ENCODE data around the gene OR8D2. TPM values are rescaled to one million over a fixed set of nuclear protein-coding genes. Genes with fewer than 3 reads are reported as not detected.

The OR8D2 gene
- polyA plus RNA-seq, 1 donor from 2014 or later: not detected

DNA sequence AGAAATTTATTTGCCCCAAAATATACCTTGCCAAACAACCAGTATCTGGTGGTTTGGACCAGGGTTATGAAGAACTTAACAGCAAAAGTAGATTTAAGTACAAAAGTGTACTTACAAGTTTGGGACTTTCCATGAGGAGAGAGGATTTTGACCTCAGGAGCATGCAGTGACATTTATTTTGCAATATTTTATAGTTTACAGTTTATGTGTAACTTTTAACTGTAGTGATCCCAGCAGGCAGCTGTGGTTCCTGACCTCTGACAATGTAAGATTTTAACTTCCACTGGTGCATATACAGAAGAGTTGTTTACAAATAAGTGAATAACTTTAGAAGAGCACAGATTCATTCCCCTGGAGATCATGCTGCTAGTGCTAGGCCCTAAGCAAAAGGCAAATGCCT lies 12.9 kb downstream of the OR8D2 start:
- no peaks in the 10 kb centered on the region for H3K36me3 ChIP-seq (ENCODE audit: insufficient read depth, low read length)
- H3K27ac ChIP-seq (ENCODE audit: low read length): no peak overlapping the region
- no peaks in the 10 kb centered on the region for H3K9me3 ChIP-seq (ENCODE audit: low read length)
- no peaks in the 10 kb centered on the region for H3K9me2 ChIP-seq (ENCODE audit: insufficient read depth, low read length)
- no peaks in the 10 kb centered on the region for H3K79me2 ChIP-seq (replicated peaks; ENCODE audit: insufficient read depth, low read length)
- H3K4me3 ChIP-seq (ENCODE audit: low read length): no peak overlapping the region
- no peak overlapping the region for H2AFZ ChIP-seq (ENCODE audit: low read depth, low read length)
- no peak overlapping the region for H3K4me2 ChIP-seq (ENCODE audit: low read length)
- H4K20me1 ChIP-seq (ENCODE audit: insufficient read depth): no peaks in the 10 kb centered on the region
- no peaks in the 10 kb centered on the region for H3K27me3 ChIP-seq (ENCODE audit: insufficient read depth, low read depth, low read length)
- no peak for TF ChIP-seq MXI1 (conservative IDR thresholded peaks at IDR 0.05; ENCODE audit: poor library complexity, severe bottlenecking)
- TF ChIP-seq, protein P1, sequence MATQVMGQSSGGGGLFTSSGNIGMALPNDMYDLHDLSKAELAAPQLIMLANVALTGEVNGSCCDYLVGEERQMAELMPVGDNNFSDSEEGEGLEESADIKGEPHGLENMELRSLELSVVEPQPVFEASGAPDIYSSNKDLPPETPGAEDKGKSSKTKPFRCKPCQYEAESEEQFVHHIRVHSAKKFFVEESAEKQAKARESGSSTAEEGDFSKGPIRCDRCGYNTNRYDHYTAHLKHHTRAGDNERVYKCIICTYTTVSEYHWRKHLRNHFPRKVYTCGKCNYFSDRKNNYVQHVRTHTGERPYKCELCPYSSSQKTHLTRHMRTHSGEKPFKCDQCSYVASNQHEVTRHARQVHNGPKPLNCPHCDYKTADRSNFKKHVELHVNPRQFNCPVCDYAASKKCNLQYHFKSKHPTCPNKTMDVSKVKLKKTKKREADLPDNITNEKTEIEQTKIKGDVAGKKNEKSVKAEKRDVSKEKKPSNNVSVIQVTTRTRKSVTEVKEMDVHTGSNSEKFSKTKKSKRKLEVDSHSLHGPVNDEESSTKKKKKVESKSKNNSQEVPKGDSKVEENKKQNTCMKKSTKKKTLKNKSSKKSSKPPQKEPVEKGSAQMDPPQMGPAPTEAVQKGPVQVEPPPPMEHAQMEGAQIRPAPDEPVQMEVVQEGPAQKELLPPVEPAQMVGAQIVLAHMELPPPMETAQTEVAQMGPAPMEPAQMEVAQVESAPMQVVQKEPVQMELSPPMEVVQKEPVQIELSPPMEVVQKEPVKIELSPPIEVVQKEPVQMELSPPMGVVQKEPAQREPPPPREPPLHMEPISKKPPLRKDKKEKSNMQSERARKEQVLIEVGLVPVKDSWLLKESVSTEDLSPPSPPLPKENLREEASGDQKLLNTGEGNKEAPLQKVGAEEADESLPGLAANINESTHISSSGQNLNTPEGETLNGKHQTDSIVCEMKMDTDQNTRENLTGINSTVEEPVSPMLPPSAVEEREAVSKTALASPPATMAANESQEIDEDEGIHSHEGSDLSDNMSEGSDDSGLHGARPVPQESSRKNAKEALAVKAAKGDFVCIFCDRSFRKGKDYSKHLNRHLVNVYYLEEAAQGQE (IDR thresholded peaks at IDR 0.05; ENCODE audit: borderline replicate concordance): no peak
- no peak for TF ChIP-seq SMC3 (conservative IDR thresholded peaks at IDR 0.05; ENCODE audit: poor library complexity)
- no peak for TF ChIP-seq EZH2 (IDR thresholded peaks at IDR 0.05; ENCODE audit: borderline replicate concordance, insufficient read depth, low read length, poor library complexity, severe bottlenecking)
- TF ChIP-seq, protein P2, sequence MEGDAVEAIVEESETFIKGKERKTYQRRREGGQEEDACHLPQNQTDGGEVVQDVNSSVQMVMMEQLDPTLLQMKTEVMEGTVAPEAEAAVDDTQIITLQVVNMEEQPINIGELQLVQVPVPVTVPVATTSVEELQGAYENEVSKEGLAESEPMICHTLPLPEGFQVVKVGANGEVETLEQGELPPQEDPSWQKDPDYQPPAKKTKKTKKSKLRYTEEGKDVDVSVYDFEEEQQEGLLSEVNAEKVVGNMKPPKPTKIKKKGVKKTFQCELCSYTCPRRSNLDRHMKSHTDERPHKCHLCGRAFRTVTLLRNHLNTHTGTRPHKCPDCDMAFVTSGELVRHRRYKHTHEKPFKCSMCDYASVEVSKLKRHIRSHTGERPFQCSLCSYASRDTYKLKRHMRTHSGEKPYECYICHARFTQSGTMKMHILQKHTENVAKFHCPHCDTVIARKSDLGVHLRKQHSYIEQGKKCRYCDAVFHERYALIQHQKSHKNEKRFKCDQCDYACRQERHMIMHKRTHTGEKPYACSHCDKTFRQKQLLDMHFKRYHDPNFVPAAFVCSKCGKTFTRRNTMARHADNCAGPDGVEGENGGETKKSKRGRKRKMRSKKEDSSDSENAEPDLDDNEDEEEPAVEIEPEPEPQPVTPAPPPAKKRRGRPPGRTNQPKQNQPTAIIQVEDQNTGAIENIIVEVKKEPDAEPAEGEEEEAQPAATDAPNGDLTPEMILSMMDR (IDR thresholded peaks at IDR 0.05; ENCODE audit: poor library complexity, severe bottlenecking): no peak
- TF ChIP-seq EP300 (conservative IDR thresholded peaks at IDR 0.05; ENCODE audit: poor library complexity, severe bottlenecking): no peak
- H3F3A ChIP-seq (ENCODE audit: insufficient read depth, low read length, poor library complexity, severe bottlenecking): no peaks in the 10 kb centered on the region
- H3K9ac ChIP-seq (ENCODE audit: low read length): no peak overlapping the region

DNA sequence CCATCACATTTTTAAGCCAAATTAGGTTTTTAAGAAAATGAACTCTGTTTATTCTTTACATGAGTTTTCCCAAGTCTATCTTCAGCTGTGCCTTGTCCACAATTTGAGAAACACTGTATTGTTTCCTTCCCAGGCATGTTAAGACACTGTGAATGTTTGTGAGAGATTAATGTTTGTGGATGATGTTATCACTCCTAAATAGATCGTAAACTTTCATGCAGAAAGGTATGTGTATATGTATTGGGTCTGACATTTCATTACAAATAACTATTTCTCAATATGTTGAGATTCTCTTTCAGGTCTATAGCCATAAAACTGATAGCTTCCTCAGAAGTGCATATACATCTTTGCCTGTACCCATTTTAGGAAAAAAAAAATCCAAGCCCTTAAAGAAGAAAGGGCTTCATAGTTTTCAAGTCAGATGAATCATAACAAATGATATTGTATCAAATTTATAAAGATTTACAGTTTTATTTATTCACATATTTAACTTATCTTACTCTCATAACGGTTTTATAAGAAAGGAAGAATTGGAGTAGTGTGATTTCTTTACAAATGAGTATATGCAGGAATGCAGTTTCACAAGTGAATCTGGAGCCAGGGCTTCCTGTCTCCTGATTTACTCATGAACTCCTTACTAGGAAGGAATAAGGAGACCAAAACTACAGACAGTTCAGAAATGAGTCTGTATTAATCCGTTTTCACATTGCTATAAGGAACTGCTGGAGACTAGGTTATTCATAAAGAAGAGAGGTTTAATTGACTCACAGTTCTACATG lies 17.5 kb downstream of the OR8D2 start:
- H2AFZ ChIP-seq (ENCODE audit: low read depth, low read length): no peak overlapping the region

More for the DNA sequence above, 17.5 kb downstream of the OR8D2 start:
- Histone ChIP-seq H3K9ac (ENCODE audit: low read length) (no peak overlapping the region), H3K9me3 (ENCODE audit: low read length) (no peaks in the 10 kb centered on the region), H3K4me2 (ENCODE audit: low read length) (no peak overlapping the region), H3K9me2 (ENCODE audit: insufficient read depth, low read length) (no peaks in the 10 kb centered on the region), H3K27ac (ENCODE audit: low read length) (no peak overlapping the region), H3F3A (ENCODE audit: insufficient read depth, low read length, poor library complexity, severe bottlenecking) (no peaks in the 10 kb centered on the region), H3K27me3 (ENCODE audit: insufficient read depth, low read depth, low read length) (no peaks in the 10 kb centered on the region), H4K20me1 (ENCODE audit: insufficient read depth) (no peaks in the 10 kb centered on the region), H3K36me3 (ENCODE audit: insufficient read depth, low read length) (no peaks in the 10 kb centered on the region), H3K4me3 (ENCODE audit: low read length) (no peak overlapping the region), H3K79me2 (replicated peaks; ENCODE audit: insufficient read depth, low read length) (no peaks in the 10 kb centered on the region)
- TF ChIP-seq, protein P2 (IDR thresholded peaks at IDR 0.05; ENCODE audit: poor library complexity, severe bottlenecking): no peak
